Nephron (organoid): Measurements from ENCODE around the gene SDHA.

ENCODE experiments used
- H3K27ac Mint-ChIP-seq, 3 experiments: 2 replicates each; pipeline ENCODE4 v1.8.0; 2020; ENCODE audit warnings: mixed read lengths in 3 of 3, mild to moderate bottlenecking in 2 of 3, moderate library complexity in 1 of 3
- H3K27me3 Mint-ChIP-seq: 2 replicates; pipeline ENCODE4 v1.8.0; 2021; ENCODE audit warnings: low read depth, mild to moderate bottlenecking, moderate library complexity, mixed read lengths
- H3K36me3 Mint-ChIP-seq: 2 replicates; pipeline ENCODE4 v1.8.0; 2020; ENCODE audit warnings: low read depth, mixed read lengths
- H3K4me1 Mint-ChIP-seq: 2 replicates; pipeline ENCODE4 v1.8.0; 2020; ENCODE audit warnings: mixed read lengths
- H3K4me3 Mint-ChIP-seq, 3 experiments: 2 replicates each; pipeline ENCODE4 v1.8.0; 2020; ENCODE audit warnings: mild to moderate bottlenecking in 3 of 3, mixed read lengths in 3 of 3, moderate library complexity in 2 of 3
- H3K9me3 Mint-ChIP-seq: 2 replicates; pipeline ENCODE4 v1.8.0; 2020; ENCODE audit warnings: mixed read lengths
- TF ChIP-seq, protein P1 (sequence below), 3 experiments: fragments of 200-600 bp; sonication (generic); IDR thresholded peaks; one replicate each; pipeline ENCODE4 v1.5.0; 2021; ENCODE audit warnings: antibody characterized with exemption in 3 of 3; ENCODE audit not compliant: unreplicated experiment in 3 of 3

SDHA gene

DNA sequence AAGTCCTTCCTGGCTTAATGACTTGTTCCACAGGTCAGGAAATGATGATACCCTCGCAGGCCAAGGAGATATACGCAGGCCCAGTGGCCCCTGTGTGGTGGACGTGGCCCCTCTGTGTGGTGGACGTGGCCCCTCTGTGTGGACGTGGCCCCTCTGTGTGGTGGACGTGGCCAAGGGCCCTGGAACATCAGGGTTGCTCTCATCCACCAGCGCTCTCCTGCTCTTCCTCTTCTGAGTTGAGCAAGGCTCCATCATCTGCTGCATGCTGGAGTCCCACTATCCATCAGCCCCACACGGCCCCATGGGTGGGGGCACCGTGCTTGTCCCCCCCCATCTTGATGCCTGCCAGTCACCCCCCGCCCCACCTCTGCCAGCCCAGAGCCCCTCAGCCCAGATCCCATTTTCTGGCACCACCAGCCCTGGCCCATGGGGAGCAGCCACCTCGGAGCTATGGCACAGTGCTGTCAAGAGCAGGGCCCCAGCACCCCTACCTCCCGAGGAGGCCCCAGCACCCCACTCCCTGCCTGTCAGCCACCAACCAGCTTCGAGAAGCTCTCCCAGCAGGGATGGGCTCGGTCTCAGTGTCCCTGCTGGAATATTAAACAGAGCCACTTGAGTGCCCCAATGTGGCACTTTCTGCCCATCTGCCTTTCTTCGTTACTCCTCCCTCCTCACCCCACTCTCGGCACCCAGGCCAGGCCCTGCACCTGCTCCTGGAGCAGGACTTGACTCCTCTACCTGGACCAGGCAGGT, 18.7 kb upstream of the SDHA start:
- Mint-ChIP-seq H3K36me3 (peaks cover 11% of the 10 kb centered on the region), H3K27ac (no peak overlapping the region), H3K4me3 (no peak overlapping the region), H3K9me3 (no peaks in the 10 kb centered on the region), H3K27me3 (peaks cover 3% of the 10 kb centered on the region), H3K4me1 (peaks cover 29% of the 10 kb centered on the region)
- TF ChIP-seq, protein P1, sequence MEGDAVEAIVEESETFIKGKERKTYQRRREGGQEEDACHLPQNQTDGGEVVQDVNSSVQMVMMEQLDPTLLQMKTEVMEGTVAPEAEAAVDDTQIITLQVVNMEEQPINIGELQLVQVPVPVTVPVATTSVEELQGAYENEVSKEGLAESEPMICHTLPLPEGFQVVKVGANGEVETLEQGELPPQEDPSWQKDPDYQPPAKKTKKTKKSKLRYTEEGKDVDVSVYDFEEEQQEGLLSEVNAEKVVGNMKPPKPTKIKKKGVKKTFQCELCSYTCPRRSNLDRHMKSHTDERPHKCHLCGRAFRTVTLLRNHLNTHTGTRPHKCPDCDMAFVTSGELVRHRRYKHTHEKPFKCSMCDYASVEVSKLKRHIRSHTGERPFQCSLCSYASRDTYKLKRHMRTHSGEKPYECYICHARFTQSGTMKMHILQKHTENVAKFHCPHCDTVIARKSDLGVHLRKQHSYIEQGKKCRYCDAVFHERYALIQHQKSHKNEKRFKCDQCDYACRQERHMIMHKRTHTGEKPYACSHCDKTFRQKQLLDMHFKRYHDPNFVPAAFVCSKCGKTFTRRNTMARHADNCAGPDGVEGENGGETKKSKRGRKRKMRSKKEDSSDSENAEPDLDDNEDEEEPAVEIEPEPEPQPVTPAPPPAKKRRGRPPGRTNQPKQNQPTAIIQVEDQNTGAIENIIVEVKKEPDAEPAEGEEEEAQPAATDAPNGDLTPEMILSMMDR (IDR thresholded peaks at IDR 0.05; ENCODE audit: unreplicated experiment in 3 of 3), result no peak

DNA sequence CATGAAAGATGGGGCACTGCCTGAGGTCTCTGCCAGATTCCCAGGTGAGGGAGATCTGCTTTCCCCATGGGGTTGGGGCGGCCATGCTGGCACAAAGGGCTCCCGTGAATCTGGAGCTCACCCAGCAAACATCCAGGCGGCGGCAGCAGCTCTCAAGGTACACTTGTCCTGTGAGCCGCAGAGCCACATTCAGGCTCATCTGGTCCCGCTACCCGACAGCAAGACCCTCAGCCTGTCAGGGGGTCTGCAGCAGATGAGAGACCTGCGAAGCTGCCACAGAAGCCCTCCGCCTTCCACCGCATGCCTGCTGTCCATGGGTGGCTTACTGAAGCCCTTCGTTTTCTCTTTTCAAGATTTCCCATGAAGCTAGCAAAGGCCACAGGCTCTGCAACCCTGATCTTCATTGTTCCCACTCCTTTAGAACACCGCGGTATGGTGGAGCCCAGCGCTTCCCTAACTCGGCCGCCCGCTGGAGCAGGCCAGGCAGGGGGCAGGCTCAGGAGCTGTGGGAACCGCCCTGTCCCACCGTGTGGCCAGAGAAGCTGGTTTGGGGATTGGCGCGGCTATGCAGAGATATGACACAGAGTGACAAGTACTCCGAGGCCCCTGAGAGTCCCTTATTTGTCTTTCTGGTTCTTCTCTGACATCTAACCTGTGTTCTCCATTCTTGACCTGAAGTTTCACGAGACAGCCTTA, 18.0 kb upstream of the SDHA start:
- no peak overlapping the region for H3K4me3 Mint-ChIP-seq
- H3K27ac Mint-ChIP-seq, result no peak overlapping the region
- H3K4me1 Mint-ChIP-seq, result peaks cover 29% of the 10 kb centered on the region
- H3K36me3 Mint-ChIP-seq, result peaks cover 19% of the 10 kb centered on the region
- no peaks in the 10 kb centered on the region for H3K27me3 Mint-ChIP-seq
- TF ChIP-seq, protein P1 (IDR thresholded peaks at IDR 0.05; ENCODE audit: unreplicated experiment in 3 of 3), result no peak
- H3K9me3 Mint-ChIP-seq, result no peaks in the 10 kb centered on the region

DNA sequence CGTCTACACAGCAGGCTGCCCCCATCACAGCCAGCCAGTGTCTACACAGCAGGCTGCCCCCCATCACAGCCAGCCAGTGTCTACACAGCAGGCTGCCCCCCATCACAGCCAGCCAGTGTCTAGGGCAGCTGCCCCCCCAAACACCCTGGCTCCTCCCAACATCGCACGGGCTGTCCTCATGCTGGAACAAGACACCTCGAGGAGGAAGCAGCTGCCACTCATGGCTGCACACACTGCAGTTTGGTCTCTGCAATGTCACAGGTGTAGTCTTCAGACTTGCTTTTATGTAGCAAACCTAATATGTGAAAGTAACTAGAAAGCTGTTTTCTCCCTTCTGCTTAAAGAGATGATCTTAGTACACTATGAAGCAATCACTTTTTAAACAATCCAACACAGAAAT, 17.1 kb upstream of the SDHA start:
- Mint-ChIP-seq H3K36me3 (peaks cover 27% of the 10 kb centered on the region), H3K4me3 (no peak overlapping the region), H3K27me3 (no peaks in the 10 kb centered on the region), H3K9me3 (no peaks in the 10 kb centered on the region), H3K27ac (no peak overlapping the region), H3K4me1 (peaks cover 24% of the 10 kb centered on the region)
- TF ChIP-seq, protein P1 (IDR thresholded peaks at IDR 0.05; ENCODE audit: unreplicated experiment in 3 of 3), result no peak

DNA sequence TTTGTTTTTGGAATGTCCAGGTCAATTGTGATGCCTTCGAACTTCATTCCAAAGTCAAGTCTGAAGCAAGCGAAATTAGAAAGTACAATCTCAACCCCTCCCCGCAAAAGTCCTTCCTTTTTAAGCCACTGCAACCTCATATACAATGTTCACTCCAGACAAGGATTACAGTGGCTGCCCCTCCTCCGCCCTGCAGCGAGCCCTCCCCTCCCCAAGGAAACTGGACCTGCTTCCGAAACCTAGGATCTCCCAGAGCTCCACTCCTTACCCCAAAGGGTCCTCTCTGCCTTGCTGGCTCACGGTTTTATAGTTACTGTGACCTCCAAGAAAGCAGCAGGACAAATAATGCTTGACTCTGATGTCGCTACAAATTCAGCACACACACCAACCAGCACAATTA, 16.4 kb upstream of the SDHA start:
- Mint-ChIP-seq H3K9me3 (no peaks in the 10 kb centered on the region), H3K36me3 (peaks cover 30% of the 10 kb centered on the region), H3K27me3 (no peaks in the 10 kb centered on the region), H3K4me3 (no peak overlapping the region), H3K27ac (no peak overlapping the region), H3K4me1 (peaks cover 24% of the 10 kb centered on the region)
- TF ChIP-seq, protein P1 (IDR thresholded peaks at IDR 0.05; ENCODE audit: unreplicated experiment in 3 of 3), result no peak

DNA sequence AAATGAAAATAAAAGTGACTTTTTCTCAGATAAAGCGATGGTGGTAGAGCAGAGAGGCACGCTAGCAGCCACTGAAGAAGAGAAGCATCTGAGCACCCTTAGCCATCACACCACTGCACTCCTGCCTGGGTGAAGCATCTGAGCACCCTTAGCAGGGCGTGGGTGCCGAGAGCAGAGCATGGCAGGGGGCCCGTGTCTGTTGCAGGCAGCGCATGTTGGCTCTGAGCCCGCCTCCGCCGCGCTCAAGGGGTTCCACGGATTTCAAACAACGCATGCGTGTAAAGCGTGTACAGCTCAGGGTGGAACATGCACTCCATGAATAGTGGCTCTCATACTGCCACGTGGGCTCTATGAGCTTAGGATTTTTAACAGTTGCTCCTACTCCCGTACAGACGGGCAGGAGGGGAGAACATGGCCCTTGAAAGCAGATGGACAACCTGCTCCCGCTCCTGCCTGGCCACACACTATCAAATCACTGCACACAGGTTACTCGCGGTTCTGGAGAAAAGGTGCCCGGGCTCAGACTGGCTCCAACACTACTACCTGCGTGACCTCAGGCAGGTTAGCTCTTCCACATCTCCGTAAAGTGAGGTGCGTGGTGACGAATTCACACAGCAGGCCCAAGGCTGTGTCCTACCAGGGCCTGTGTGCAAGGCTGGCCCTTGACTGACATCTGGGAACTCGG, 14.7 kb upstream of the SDHA start:
- Mint-ChIP-seq H3K27me3 (no peaks in the 10 kb centered on the region), H3K4me1 (peaks cover 31% of the 10 kb centered on the region), H3K9me3 (no peaks in the 10 kb centered on the region), H3K27ac (no peak overlapping the region), H3K4me3 (no peak overlapping the region), H3K36me3 (peaks cover 30% of the 10 kb centered on the region)
- TF ChIP-seq, protein P1 (IDR thresholded peaks at IDR 0.05; ENCODE audit: unreplicated experiment in 3 of 3), result no peak
